CD4-positive, CD25-positive, alpha-beta regulatory T cell (primary cell): ENCODE results near the gene FAAP20. TPM values are rescaled to one million over a fixed set of nuclear protein-coding genes. Genes with fewer than 3 reads are reported as not detected.
"Not testable (repeated sequence)": the region's sequence is repeated elsewhere in the genome, so short reads cannot be mapped to it uniquely, and the experiment has no call there.

Experiments used
- ATAC-seq, 2 donors: fragments of 150-1000 bp; cut with Tn5 transposase; one replicate each; pipeline ENCODE4 v1.10.0; 2021; ENCODE audit warnings: low read depth in 2 of 2, moderate number of reproducible peaks in 2 of 2, moderate library complexity in 1 of 2
- DNase-seq, 3 donors: peaks; one replicate each; pipeline versions ENCODE4 v3.0.0 to v3.0.0-alpha.2; 2012 to 2022; ENCODE audit warnings: mixed read lengths in 1 of 3
- H3K27ac ChIP-seq: one replicate; pipeline ENCODE4 v1.7.0; 2013; ENCODE audit warnings: mild to moderate bottlenecking, low read length; ENCODE audit not compliant: insufficient read depth, poor library complexity, severe bottlenecking
- H3K27me3 ChIP-seq: one replicate; pipeline ENCODE4 v1.7.0; 2013; ENCODE audit warnings: low read length; ENCODE audit not compliant: control insufficient read depth, insufficient read depth
- H3K36me3 ChIP-seq: one replicate; pipeline ENCODE4 v1.7.0; 2013; ENCODE audit warnings: mild to moderate bottlenecking, low read length, moderate library complexity; ENCODE audit not compliant: control insufficient read depth, insufficient read depth
- H3K4me1 ChIP-seq: 2 replicates; pipeline ENCODE4 v1.7.0; 2013; ENCODE audit warnings: mild to moderate bottlenecking, low read length; ENCODE audit not compliant: insufficient read depth, control insufficient read depth, poor library complexity, severe bottlenecking
- H3K4me3 ChIP-seq: one replicate; pipeline ENCODE4 v1.7.0; 2013; ENCODE audit warnings: low read depth, mild to moderate bottlenecking, low read length, moderate library complexity
- H3K9me3 ChIP-seq, 2 experiments: 1 replicate in 1 of 2; 2 replicates in 1 of 2; pipeline ENCODE4 v1.7.0; 2013; ENCODE audit warnings: low read length in 2 of 2, mild to moderate bottlenecking in 1 of 2, moderate library complexity in 1 of 2; ENCODE audit not compliant: control insufficient read depth in 2 of 2
- H3K27ac Mint-ChIP-seq, 3 donors: one replicate each; pipeline ENCODE4 v1.8.0; 2020 to 2022; ENCODE audit warnings: mild to moderate bottlenecking in 3 of 3, mixed read lengths in 3 of 3, moderate library complexity in 2 of 3
- H3K27me3 Mint-ChIP-seq: one replicate; pipeline ENCODE4 v1.8.0; 2022; ENCODE audit warnings: mild to moderate bottlenecking, mixed read lengths
- H3K36me3 Mint-ChIP-seq: one replicate; pipeline ENCODE4 v1.8.0; 2020; ENCODE audit warnings: mixed read lengths
- H3K4me1 Mint-ChIP-seq, 4 donors: one replicate each; pipeline ENCODE4 v1.8.0; 2020 to 2022; ENCODE audit warnings: mixed read lengths in 4 of 4, mild to moderate bottlenecking in 1 of 4
- H3K4me3 Mint-ChIP-seq, 4 donors: one replicate each; pipeline ENCODE4 v1.8.0; 2020 to 2022; ENCODE audit warnings: mild to moderate bottlenecking in 4 of 4, mixed read lengths in 4 of 4, moderate library complexity in 3 of 4
- H3K9me3 Mint-ChIP-seq, 7 donors: one replicate each; pipeline ENCODE4 v1.8.0; 2020 to 2022; ENCODE audit warnings: mixed read lengths in 7 of 7, mild to moderate bottlenecking in 3 of 7, moderate library complexity in 2 of 7
- polyA plus RNA-seq, 4 donors: library from polyadenylated mRNA; unstranded; fragments of 300-500 nt; fragmentation: Illumina TruSeq; gene quantifications; one replicate each; pipeline ENCODE4 v1.2.3, GENCODE V29; 2021
- total RNA-seq: library from RNA; stranded (reverse); gene quantifications from one replicate; pipeline ENCODE4 v1.2.3, GENCODE V29; 2022

The FAAP20 gene
- total and polyA plus RNA-seq, 5 donors from 2014 or later, result 40.0 to 66.5 (median 45.4) TPM

- no peak overlapping the region for H3K27ac ChIP-seq
- H3K36me3 ChIP-seq, result peaks cover 13% of the 10 kb centered on the region
- peaks cover 0 to 6% (median 0%) of the 10 kb centered on the region in 7 donors for H3K9me3 Mint-ChIP-seq
- no peak for DNase-seq
- no peak for ATAC-seq
- no peaks in the 10 kb centered on the region for H3K9me3 ChIP-seq
- H3K4me3 Mint-ChIP-seq, result no peak overlapping the region
- H3K27ac Mint-ChIP-seq, result peak overlapping the region in 1 of 3 donors; percentile 25
- no peaks in the 10 kb centered on the region for H3K27me3 ChIP-seq
- H3K4me1 Mint-ChIP-seq, result peaks cover 0 to 10% (median 6%) of the 10 kb centered on the region in 4 donors
- H3K36me3 Mint-ChIP-seq, result peaks cover 33% of the 10 kb centered on the region
- H3K4me1 ChIP-seq, result peaks cover 7% of the 10 kb centered on the region
- H3K27me3 Mint-ChIP-seq, result no peaks in the 10 kb centered on the region
- no peak overlapping the region for H3K4me3 ChIP-seq
These were observed 40.5 kb downstream of the FAAP20 start for GRCh38 chr1:2154022-2154421.

DNA sequence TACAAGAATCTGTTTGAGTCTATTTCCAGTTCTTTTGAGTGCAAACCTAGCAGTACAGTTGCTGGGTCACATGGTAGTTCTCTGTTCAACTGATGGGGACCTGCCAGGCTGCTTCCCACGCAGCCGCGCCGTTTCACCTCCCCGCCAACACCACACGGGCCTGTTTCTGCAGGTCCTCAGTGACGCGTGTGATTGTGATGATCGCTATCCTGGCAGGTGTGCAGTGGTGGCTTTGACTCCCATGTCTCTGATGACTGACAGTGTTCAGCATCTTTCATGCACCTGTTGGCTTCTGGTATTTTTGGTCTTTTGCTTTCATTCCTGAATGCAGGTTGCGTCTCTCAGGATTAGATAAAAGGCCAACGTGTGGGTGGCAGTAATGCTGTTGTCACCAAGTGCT, 41.6 kb downstream of the FAAP20 start:
- peaks cover 0 to 6% (median 0%) of the 10 kb centered on the region in 7 donors for H3K9me3 Mint-ChIP-seq
- Histone ChIP-seq H3K9me3 (no peaks in the 10 kb centered on the region), H3K4me1 (peaks cover 17% of the 10 kb centered on the region), H3K4me3 (no peak overlapping the region), H3K27ac (no peak overlapping the region), H3K27me3 (no peaks in the 10 kb centered on the region), H3K36me3 (peaks cover 13% of the 10 kb centered on the region)
- peaks cover 0 to 10% (median 6%) of the 10 kb centered on the region in 4 donors for H3K4me1 Mint-ChIP-seq
- peaks cover 27% of the 10 kb centered on the region for H3K36me3 Mint-ChIP-seq
- H3K27ac Mint-ChIP-seq, result peak overlapping the region in 1 of 3 donors; percentile 55
- no peaks in the 10 kb centered on the region for H3K27me3 Mint-ChIP-seq
- H3K4me3 Mint-ChIP-seq, result peak overlapping the region in 2 of 4 donors; percentile 2 to 56
- DNase-seq (peak in 1 of 3 donors; percentile 17), ATAC-seq (no peak)

- no peak overlapping the region for H3K4me3 Mint-ChIP-seq
- DNase-seq (no peak), ATAC-seq (no peak)
- H3K4me3 ChIP-seq, result no peak overlapping the region
- no peaks in the 10 kb centered on the region for H3K9me3 ChIP-seq
- H3K36me3 Mint-ChIP-seq, result peaks cover 27% of the 10 kb centered on the region
- H3K27me3 Mint-ChIP-seq, result no peaks in the 10 kb centered on the region
- H3K9me3 Mint-ChIP-seq, result peaks cover 0 to 6% (median 0%) of the 10 kb centered on the region in 7 donors
- H3K27ac Mint-ChIP-seq, result no peak overlapping the region
- H3K27me3 ChIP-seq, result no peaks in the 10 kb centered on the region
- H3K36me3 ChIP-seq, result peaks cover 10% of the 10 kb centered on the region
- H3K27ac ChIP-seq, result no peak overlapping the region
- peaks cover 17% of the 10 kb centered on the region for H3K4me1 ChIP-seq
- H3K4me1 Mint-ChIP-seq, result peaks cover 0 to 10% (median 6%) of the 10 kb centered on the region in 4 donors
These were observed 42.7 kb downstream of the FAAP20 start for GRCh38 chr1:2151911-2152310.

- Mint-ChIP-seq H3K27me3 (no peaks in the 10 kb centered on the region), H3K9me3 (peaks cover 0 to 6% (median 0%) of the 10 kb centered on the region in 7 donors), H3K4me3 (peak overlapping the region in 1 of 4 donors; percentile 13), H3K36me3 (peaks cover 23% of the 10 kb centered on the region), H3K4me1 (peaks cover 0 to 9% (median 6%) of the 10 kb centered on the region in 4 donors), H3K27ac (no peak overlapping the region)
- no peak overlapping the region for H3K4me3 ChIP-seq
- H3K36me3 ChIP-seq, result peaks cover 7% of the 10 kb centered on the region
- ATAC-seq (no peak), DNase-seq (no peak)
- H3K9me3 ChIP-seq, result no peaks in the 10 kb centered on the region
- H3K27ac ChIP-seq, result no peak overlapping the region
- H3K27me3 ChIP-seq, result no peaks in the 10 kb centered on the region
- peaks cover 19% of the 10 kb centered on the region for H3K4me1 ChIP-seq
These were observed 43.3 kb downstream of the FAAP20 start for GRCh38 chr1:2151252-2151651.

DNA sequence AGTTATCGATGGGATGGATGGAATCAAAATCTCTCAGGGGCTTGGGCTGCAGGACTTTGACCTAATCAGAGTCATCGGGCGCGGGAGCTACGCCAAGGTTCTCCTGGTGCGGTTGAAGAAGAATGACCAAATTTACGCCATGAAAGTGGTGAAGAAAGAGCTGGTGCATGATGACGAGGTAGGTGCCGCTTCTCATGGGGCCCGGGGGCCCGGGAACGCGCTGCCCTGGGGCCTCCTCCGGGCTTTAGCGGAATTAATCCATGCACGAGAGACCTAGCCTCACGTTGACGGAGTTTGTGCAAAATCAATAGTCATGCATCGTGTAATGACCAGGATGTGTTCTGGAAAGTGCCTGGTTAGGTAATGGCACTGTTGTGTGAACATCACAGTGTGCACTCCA, 43.8 kb downstream of the FAAP20 start:
- no peak overlapping the region for H3K27ac ChIP-seq
- Mint-ChIP-seq H3K36me3 (peaks cover 20% of the 10 kb centered on the region), H3K4me1 (peaks cover 0 to 9% (median 6%) of the 10 kb centered on the region in 4 donors), H3K27ac (peak overlapping the region in 1 of 3 donors; percentile 63), H3K4me3 (peak overlapping the region in 1 of 4 donors; percentile 25), H3K27me3 (no peaks in the 10 kb centered on the region), H3K9me3 (peaks cover 0 to 6% (median 0%) of the 10 kb centered on the region in 7 donors)
- H3K4me1 ChIP-seq, result peaks cover 24% of the 10 kb centered on the region
- DNase-seq (no peak), ATAC-seq (no peak)
- H3K4me3 ChIP-seq, result no peak overlapping the region
- no peaks in the 10 kb centered on the region for H3K9me3 ChIP-seq
- H3K36me3 ChIP-seq, result peaks cover 6% of the 10 kb centered on the region
- H3K27me3 ChIP-seq, result no peaks in the 10 kb centered on the region

- Mint-ChIP-seq H3K27me3 (no peaks in the 10 kb centered on the region), H3K4me3 (no peak overlapping the region), H3K36me3 (peaks cover 10% of the 10 kb centered on the region), H3K9me3 (no peaks in the 10 kb centered on the region), H3K27ac (no peak overlapping the region), H3K4me1 (peaks cover 0 to 8% (median under 1%) of the 10 kb centered on the region in 4 donors)
- Histone ChIP-seq H3K36me3 (peaks cover 6% of the 10 kb centered on the region), H3K27me3 (no peaks in the 10 kb centered on the region), H3K27ac (peak overlapping the region; percentile 42), H3K4me1 (peaks cover 24% of the 10 kb centered on the region), H3K9me3 (no peaks in the 10 kb centered on the region), H3K4me3 (peak overlapping the region; percentile 69)
- ATAC-seq, result peak; percentile 57 to 72
- DNase-seq, result peak in 2 of 3 donors; percentile 51 to 80
These were observed 45.9 kb downstream of the FAAP20 start for GRCh38 chr1:2148691-2149090.

DNA sequence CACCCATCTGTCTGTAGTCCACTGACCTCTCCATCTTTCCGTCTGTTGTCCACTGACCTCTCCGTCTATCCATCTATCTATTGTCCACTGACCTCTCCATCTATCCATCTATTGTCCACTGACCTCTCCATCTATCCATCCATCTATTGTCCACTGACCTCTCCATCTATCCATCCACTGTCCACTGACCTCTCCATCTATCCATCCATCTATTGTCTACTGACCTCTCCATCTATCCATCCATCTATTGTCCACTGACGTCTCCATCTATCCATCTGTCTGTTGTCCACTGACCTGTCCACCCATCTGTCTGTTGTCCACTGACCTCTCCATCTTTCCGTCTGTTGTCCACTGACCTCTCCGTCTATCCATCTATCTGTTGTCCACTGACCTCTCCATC, 46.7 kb downstream of the FAAP20 start:
- not testable (repeated sequence) for H3K27me3 ChIP-seq, H3K36me3 Mint-ChIP-seq, H3K9me3 ChIP-seq, H3K9me3 Mint-ChIP-seq, H3K4me3 ChIP-seq, H3K36me3 ChIP-seq, H3K27me3 Mint-ChIP-seq, DNase-seq, H3K27ac ChIP-seq, ATAC-seq, H3K4me1 Mint-ChIP-seq, H3K4me3 Mint-ChIP-seq, H3K27ac Mint-ChIP-seq
- peaks cover 24% of the 10 kb centered on the region for H3K4me1 ChIP-seq

DNA sequence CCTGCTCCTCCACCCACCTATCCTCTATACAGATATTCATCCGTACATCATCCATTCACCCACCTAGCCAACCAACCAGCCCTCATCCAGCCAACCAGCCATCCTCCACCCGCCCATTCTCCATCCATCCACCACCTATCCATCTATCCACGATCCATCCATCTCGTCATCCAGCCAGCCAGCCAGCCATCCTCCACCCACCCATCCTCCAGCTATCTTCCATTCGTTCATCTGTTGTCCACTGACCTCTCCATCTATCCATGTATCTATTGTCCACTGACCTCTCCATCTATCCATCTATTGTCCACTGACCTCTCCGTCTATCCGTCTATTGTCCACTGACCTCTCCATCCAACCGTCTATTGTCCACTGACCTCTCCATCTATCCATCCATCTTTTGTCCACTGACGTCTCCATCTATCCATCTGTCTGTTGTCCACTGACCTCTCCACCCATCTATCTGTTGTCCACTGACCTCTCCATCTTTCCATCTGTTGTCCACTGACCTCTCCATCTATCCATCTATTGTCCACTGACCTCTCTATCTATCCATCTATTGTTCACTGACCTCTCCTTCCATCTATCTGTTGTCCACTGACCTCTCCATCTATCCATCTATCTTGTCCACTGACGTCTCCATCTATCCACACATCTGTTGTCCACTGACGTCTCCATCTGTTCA, 47.6 kb downstream of the FAAP20 start:
- Mint-ChIP-seq H3K27me3 (no peaks in the 10 kb centered on the region), H3K4me3 (no peak overlapping the region), H3K9me3 (no peaks in the 10 kb centered on the region), H3K36me3 (peaks cover 6% of the 10 kb centered on the region), H3K27ac (no peak overlapping the region), H3K4me1 (peaks cover 0 to 4% (median 0%) of the 10 kb centered on the region in 4 donors)
- Histone ChIP-seq H3K9me3 (no peaks in the 10 kb centered on the region), H3K36me3 (peaks cover 6% of the 10 kb centered on the region), H3K27ac (no peak overlapping the region), H3K4me3 (no peak overlapping the region), H3K27me3 (no peaks in the 10 kb centered on the region), H3K4me1 (peaks cover 24% of the 10 kb centered on the region)
- DNase-seq, result no peak
- no peak for ATAC-seq
